ENCODE measurements around the gene MALRD1.

Gene MALRD1

DNA sequence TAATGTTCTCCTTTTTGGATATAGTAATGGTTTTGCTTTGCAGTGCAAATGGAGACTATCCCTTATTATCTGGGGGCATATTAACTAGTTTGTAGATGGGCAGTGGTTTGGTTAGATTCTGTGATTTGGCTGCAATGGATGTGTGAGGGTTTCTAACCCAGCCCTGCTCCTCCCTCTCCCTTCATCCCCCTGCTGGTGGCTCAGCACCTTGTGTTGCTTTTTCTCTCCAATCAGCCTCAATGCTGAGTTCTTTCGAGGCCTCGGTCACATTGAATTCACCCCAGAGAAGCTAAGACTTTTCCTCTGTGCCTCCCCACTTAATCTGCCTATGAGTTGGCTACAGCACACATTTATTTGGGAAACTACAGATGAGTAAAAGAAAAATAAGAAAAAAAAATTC is 120.0 kb downstream of the MALRD1 start:
- DNase-seq (ENCODE audit: low read depth): no peak
- no peak overlapping the region for H3K4me3 ChIP-seq (ENCODE audit: low read depth, low read length)
- TF ChIP-seq, protein P1, sequence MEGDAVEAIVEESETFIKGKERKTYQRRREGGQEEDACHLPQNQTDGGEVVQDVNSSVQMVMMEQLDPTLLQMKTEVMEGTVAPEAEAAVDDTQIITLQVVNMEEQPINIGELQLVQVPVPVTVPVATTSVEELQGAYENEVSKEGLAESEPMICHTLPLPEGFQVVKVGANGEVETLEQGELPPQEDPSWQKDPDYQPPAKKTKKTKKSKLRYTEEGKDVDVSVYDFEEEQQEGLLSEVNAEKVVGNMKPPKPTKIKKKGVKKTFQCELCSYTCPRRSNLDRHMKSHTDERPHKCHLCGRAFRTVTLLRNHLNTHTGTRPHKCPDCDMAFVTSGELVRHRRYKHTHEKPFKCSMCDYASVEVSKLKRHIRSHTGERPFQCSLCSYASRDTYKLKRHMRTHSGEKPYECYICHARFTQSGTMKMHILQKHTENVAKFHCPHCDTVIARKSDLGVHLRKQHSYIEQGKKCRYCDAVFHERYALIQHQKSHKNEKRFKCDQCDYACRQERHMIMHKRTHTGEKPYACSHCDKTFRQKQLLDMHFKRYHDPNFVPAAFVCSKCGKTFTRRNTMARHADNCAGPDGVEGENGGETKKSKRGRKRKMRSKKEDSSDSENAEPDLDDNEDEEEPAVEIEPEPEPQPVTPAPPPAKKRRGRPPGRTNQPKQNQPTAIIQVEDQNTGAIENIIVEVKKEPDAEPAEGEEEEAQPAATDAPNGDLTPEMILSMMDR (IDR thresholded peaks at IDR 0.05; ENCODE audit: insufficient read depth, low read depth, low read length, missing control alignments): no peak

DNA sequence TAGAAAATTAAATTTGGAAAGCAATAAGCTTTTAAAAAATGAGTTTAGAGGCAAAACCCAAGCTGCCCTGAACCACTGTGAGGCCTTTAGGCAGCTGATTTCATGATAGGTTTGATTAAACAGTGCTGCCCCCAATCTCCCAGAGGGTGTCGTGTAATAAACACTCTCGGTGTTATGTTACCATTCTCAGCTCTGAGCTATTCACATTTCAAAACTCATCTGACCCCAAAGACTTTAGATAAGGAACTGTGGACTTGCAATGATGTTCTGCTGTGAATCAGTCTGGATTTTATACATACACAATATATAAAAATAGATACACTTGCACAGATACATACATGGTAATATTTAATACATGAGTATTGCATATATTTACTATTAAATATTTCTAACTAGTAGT is 120.4 kb downstream of the MALRD1 start:
- no peak overlapping the region for H3K4me3 ChIP-seq (ENCODE audit: low read depth, low read length)
- DNase-seq (ENCODE audit: low read depth): no peak
- TF ChIP-seq, protein P1 (IDR thresholded peaks at IDR 0.05; ENCODE audit: insufficient read depth, low read depth, low read length, missing control alignments): no peak

DNA sequence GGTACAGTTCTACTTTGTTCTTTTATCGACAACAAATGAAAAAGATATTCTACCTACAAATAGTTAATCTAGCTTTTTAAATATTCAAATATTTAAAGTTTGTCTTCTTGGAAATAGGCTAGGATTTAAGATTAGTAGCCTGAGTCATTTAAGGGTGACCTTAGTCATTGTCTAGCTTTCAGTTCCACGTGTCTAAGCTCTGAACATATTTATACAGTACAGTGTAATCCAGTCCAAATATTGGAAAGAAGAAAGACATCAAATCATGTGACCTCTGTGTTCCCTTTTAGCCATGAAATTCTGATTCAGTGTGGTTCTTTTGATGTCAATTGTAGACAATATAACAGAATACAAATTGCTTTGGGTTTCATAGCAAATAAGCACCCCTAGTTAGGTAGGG is 121.1 kb downstream of the MALRD1 start:
- TF ChIP-seq, protein P1 (IDR thresholded peaks at IDR 0.05; ENCODE audit: insufficient read depth, low read depth, low read length, missing control alignments): no peak
- no peak overlapping the region for H3K4me3 ChIP-seq (ENCODE audit: low read depth, low read length)
- DNase-seq (ENCODE audit: low read depth): no peak

DNA sequence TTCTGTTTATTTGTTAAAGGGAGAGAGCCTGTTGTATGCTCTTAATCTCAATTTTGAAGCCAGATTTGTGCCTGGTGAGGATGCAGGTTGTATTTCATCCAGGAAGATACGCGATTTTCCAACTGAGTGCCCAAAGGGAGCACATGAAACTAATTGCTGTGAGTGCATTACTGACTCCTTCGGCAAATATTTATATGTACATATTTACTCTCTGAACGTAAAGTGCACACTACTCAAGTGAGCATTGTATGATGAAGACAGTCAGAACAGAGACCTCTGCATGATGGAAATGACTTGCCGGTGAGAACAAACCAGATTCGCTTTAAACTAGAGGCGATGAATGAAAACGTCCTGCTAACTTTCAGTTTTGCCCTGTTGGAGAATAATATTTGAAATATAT is 130.1 kb downstream of the MALRD1 start:
- no peak overlapping the region for H3K4me3 ChIP-seq (ENCODE audit: low read depth, low read length)
- TF ChIP-seq, protein P1 (IDR thresholded peaks at IDR 0.05; ENCODE audit: insufficient read depth, low read depth, low read length, missing control alignments): no peak
- no peak for DNase-seq (ENCODE audit: low read depth)

DNA sequence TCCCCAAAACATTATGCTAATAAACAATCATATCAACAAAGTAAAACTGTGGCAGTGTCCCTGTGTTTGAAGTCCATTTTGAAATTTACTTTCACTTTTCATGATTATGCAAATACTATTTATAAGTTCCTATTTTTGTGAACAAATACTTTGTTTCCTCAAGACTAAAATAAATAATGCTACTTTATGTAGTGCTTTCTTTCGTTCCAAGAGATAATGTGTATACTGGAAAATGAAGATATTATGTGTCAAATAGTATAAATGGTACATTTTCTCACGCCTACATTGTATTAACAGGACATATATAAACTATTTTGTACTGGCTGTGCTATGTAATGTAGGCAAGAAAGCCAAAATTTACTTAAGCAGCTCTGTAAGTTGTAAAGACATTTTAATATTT is 136.3 kb downstream of the MALRD1 start:
- TF ChIP-seq, protein P1 (IDR thresholded peaks at IDR 0.05; ENCODE audit: insufficient read depth, low read depth, low read length, missing control alignments): no peak
- DNase-seq (ENCODE audit: low read depth): no peak
- no peak overlapping the region for H3K4me3 ChIP-seq (ENCODE audit: low read depth, low read length)

DNA sequence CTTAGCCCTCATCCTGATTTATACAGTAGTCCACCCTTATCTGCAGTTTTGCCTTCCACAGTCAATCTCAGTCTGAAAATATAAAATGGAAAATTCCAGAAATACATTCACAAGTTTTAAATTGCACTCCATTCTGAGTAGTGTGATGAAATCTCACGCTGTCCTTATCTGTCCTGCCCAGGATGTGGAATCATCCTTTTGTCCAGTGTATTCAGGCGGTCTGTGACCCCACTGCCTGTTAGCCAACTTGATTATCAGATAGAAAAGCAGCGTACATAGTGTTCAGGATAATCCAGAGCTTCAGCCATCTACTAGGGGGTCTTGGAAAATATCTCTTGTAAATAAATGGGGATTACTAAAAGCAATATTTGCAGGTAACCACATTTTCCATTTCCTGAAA is 146.3 kb downstream of the MALRD1 start:
- H3K4me3 ChIP-seq (ENCODE audit: low read depth, low read length): no peak overlapping the region
- TF ChIP-seq, protein P1 (IDR thresholded peaks at IDR 0.05; ENCODE audit: insufficient read depth, low read depth, low read length, missing control alignments): no peak
- no peak for DNase-seq (ENCODE audit: low read depth)

DNA sequence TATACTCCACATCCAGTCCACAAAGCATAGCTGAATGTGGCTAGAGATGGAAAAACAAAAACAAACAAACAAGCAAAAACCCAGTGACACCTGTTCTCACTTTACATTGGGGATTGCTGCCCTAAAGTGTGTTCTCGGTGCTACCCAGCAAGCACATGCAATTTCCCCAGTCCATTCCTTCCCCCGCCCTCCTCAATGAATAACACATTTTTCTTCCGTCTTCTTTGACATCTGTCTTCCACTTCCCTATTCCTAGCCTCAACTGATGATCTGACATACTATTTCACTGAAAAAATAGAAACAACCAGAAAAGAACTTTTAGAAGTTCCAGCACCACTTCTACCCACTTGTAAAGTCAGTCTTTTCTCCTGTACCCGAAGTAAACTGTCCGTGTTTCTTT is 147.1 kb downstream of the MALRD1 start:
- no peak for DNase-seq (ENCODE audit: low read depth)
- TF ChIP-seq, protein P1 (IDR thresholded peaks at IDR 0.05; ENCODE audit: insufficient read depth, low read depth, low read length, missing control alignments): no peak
- H3K4me3 ChIP-seq (ENCODE audit: low read depth, low read length): no peak overlapping the region

All from GM12865 (cell line).